GM18907 (cell line): Measurements from ENCODE around the gene MAPK4.

Experiments
- ATAC-seq: cut with Tn5 transposase; IDR thresholded peaks from one replicate; pipeline ENCODE4 v1.9.1; 2021; ENCODE audit warnings: mild to moderate bottlenecking, moderate library complexity; ENCODE audit not compliant: unreplicated experiment

Gene MAPK4

GRCh38 chr18:50717563-50717962 lies 157.7 kb downstream of the MAPK4 start:
- ATAC-seq, result no peak

- no peak for ATAC-seq
Measured at GRCh38 chr18:50719471-50720324, 159.8 kb downstream of the MAPK4 start.

- no peak for ATAC-seq
Measured at GRCh38 chr18:50720325-50720674, 160.4 kb downstream of the MAPK4 start.

GRCh38 chr18:50721006-50721405 lies 161.1 kb downstream of the MAPK4 start:
- ATAC-seq, result no peak

- ATAC-seq, result no peak
Measured at GRCh38 chr18:50721451-50722120, 161.7 kb downstream of the MAPK4 start.

GRCh38 chr18:50722311-50722710 lies 162.4 kb downstream of the MAPK4 start:
- ATAC-seq, result no peak

GRCh38 chr18:50724751-50725151 lies 164.9 kb downstream of the MAPK4 start:
- ATAC-seq, result no peak

GRCh38 chr18:50726960-50727589 lies 167.2 kb downstream of the MAPK4 start:
- peak; percentile 86 for ATAC-seq

GRCh38 chr18:50727721-50728471 lies 168.0 kb downstream of the MAPK4 start:
- no peak for ATAC-seq

- ATAC-seq, result no peak
Measured at GRCh38 chr18:50729376-50729775, 169.5 kb downstream of the MAPK4 start.

- no peak for ATAC-seq
Measured at GRCh38 chr18:50729986-50730385, 170.1 kb downstream of the MAPK4 start.

- no peak for ATAC-seq
Measured at GRCh38 chr18:50734342-50734741, 174.5 kb downstream of the MAPK4 start.

- no peak for ATAC-seq
Measured at GRCh38 chr18:50734886-50735285, 175.0 kb downstream of the MAPK4 start.

GRCh38 chr18:50737127-50737526 lies 177.2 kb downstream of the MAPK4 start:
- no peak for ATAC-seq

GRCh38 chr18:50738098-50738757 lies 178.3 kb downstream of the MAPK4 start:
- no peak for ATAC-seq

GRCh38 chr18:50742952-50743351 lies 183.1 kb downstream of the MAPK4 start:
- ATAC-seq, result no peak

GRCh38 chr18:50744253-50744652 lies 184.4 kb downstream of the MAPK4 start:
- ATAC-seq, result no peak

GRCh38 chr18:50745945-50746344 lies 186.1 kb downstream of the MAPK4 start:
- ATAC-seq, result no peak

- ATAC-seq, result no peak
Measured at GRCh38 chr18:50747849-50748242, 188.0 kb downstream of the MAPK4 start.
